HG03039 (cell line): Measurements from ENCODE around the gene SEMA3F.

Experiments
- ATAC-seq: cut with Tn5 transposase; IDR thresholded peaks from one replicate; pipeline ENCODE4 v1.9.1; 2021; ENCODE audit warnings: mild to moderate bottlenecking, moderate library complexity; ENCODE audit not compliant: unreplicated experiment

Gene SEMA3F

GRCh38 chr3:50132421-50133282, 22.5 kb upstream of the SEMA3F start:
- ATAC-seq, result no peak

GRCh38 chr3:50133283-50133615, 21.9 kb upstream of the SEMA3F start:
- no peak for ATAC-seq

DNA sequence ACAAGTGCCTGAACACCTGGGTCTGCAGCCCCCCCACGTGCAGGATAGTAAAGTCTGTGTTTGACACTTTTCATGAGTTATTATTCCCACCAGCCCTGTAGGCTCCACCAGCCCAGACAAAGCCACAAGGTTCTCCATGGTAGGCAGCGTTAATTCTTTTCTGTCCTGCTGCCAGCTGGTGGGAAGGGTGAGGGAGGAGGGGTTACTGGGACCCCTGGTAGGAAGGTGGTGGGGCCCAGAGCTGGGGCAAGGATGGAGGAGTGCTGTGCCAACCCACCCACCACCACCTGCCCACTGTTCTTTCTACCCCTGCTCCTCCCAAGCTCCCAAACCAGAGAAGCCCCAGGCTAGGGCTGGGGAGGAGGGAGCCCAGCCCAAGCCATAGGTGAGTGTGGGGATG, 20.8 kb upstream of the SEMA3F start:
- no peak for ATAC-seq

GRCh38 chr3:50135964-50136363, 19.2 kb upstream of the SEMA3F start:
- no peak for ATAC-seq

- no peak for ATAC-seq
These were observed 18.3 kb upstream of the SEMA3F start for GRCh38 chr3:50136714-50137405.

GRCh38 chr3:50137531-50137930, 17.6 kb upstream of the SEMA3F start:
- no peak for ATAC-seq

DNA sequence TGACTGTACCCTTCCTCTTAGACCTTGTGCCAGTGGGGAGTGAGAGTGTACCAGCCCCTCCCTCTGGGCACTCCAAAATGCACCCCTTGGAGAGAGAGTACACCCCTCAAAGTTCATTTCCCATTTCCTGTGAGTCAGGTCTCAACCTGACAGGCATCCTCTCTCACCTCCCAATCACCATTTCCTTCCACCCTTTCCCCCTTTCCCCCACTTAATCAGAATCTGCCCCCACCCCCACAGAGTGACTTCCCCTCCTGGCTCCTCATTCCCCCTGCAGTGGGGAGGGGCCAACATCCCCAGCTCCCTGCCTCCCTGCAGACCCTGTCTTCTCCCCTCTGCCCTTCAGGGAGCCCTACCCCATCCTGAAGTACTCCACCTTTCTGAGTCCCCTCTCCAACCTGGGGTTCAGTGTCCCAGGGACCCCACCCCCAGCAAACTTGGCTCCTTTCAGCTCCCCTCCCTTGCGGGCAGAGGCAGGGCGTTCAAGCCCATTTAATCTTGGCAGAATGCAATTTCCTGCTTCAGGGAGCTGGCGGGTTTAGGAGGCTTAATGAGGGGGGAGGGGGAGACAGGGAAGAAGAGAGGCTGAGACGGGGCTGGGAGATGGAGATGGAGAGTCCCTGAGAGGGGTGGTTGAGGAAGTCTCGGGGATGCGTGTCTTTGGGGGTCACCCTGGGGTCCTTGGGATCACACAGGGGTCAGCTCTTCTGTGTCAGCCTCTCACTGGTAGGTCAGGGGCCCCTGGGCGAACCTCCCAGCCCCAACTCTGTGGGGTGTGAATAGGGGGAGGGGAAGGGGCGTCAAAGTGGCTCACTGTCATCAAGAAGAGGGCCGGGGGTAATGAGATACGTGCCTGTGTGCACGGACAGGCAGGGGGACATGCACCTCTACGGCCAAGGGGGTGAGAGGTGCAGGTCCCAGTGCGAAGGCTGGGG, 16.6 kb upstream of the SEMA3F start:
- ATAC-seq, result no peak

GRCh38 chr3:50139308-50139707, 15.8 kb upstream of the SEMA3F start:
- no peak for ATAC-seq

DNA sequence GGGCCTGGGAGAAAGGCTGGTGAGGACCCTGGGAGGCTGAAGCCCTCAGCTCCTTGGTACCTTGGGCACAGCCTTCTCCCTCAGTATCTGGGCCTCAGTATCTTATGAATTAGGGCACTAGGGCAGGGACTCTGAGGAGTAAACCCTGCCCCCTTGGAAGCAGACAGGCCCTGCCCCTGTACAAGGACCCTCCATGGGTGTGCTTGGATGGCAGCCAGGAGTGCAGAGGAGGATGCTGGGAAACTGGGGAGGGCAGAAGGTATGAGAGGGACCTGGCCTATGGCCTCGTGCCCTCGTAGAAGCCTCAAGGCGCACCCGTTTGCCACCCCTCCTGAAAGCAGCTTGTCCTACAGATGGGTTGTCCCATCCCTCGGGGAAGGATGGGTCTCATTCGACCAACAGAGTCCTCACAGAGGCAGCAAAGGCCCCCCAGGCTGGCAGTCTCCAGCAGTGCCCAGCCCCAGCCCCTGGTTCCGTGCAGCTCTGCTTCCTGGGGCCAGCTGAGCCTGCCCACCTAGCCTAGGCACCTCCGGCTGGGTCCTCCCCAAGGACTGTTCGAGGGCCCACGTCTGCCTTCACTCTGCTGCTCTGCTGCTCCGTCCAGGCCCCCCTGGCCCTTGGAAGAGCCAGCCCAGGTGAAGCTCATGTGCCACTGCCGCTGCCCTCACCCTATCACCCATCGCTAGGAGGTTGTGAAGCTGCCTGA, 15.3 kb upstream of the SEMA3F start:
- ATAC-seq, result no peak

DNA sequence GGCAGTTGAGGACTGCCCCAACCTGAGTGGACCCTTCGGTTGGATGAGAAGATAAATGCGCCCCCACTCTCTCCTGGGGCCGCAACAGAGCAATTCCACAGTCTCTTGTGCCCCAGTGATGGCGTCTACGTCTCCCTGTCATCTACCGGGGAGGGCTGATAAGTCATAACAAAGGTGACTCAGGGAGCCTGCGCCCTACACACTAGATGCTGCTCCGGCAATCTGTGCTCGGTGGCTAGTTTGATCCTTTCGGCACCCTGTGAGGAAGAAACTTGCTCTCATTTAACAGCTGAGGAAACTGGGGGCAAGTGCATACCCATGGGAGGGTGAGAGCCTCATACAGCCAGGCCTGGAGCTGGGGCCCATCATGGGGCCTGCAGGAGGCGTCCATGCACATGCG, 14.1 kb upstream of the SEMA3F start:
- ATAC-seq, result no peak

- no peak for ATAC-seq
These were observed 8.7 kb upstream of the SEMA3F start for GRCh38 chr3:50146316-50146901.

GRCh38 chr3:50147016-50147415, 8.1 kb upstream of the SEMA3F start:
- ATAC-seq, result no peak

GRCh38 chr3:50147447-50147846, 7.7 kb upstream of the SEMA3F start:
- ATAC-seq, result no peak

GRCh38 chr3:50147861-50148260, 7.3 kb upstream of the SEMA3F start:
- no peak for ATAC-seq

- ATAC-seq, result no peak
These were observed 4.7 kb upstream of the SEMA3F start for GRCh38 chr3:50150404-50150750.

- ATAC-seq, result no peak
These were observed 4.0 kb upstream of the SEMA3F start for GRCh38 chr3:50150863-50151686.

GRCh38 chr3:50151728-50152127, 3.4 kb upstream of the SEMA3F start:
- ATAC-seq, result no peak

GRCh38 chr3:50153782-50154475, 1.2 kb upstream of the SEMA3F start:
- no peak for ATAC-seq

DNA sequence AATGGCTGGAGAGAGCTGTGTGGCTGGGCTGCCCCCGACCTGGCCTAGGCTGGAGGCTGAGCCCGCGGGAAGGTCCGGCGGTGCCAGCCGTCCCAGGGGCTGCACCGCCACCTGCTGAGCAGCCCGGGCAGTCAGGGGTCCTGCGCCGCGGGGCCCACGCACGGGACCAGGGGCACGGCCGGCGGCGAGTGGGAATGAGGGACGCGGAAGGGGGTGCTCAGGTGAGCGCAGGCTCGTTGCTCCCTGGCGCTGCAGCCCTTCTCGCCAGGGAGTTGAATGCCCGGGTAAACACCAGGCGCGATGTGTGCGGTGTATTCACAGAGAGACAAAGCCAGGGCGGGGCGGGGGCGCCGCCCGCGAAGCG, 666 bp upstream of the SEMA3F start:
- ATAC-seq, result no peak
